SK-N-SH treated with all-trans-retinoic acid at 6 μM for 48 hours (cell line): ENCODE data around the gene HAUS6.

ENCODE experiments used
- OSR1 ChIP-seq: fragments of 250-450 bp; sonication (Bioruptor Pico); IDR thresholded peaks from 2 replicates; pipeline ENCODE4 v1.8.0; 2022; ENCODE audit warnings: moderate library complexity, mild to moderate bottlenecking, inconsistent platforms
- POU6F1 ChIP-seq: fragments of 250-450 bp; sonication (Bioruptor Pico); IDR thresholded peaks from 2 replicates; pipeline ENCODE4 v1.8.0; 2021; ENCODE audit warnings: low read depth, mild to moderate bottlenecking, moderate library complexity, borderline replicate concordance
- SNAI2 ChIP-seq: fragments of 250-450 bp; sonication (Bioruptor Pico); IDR thresholded peaks from 2 replicates; pipeline ENCODE4 v1.5.0; 2020; ENCODE audit warnings: mild to moderate bottlenecking, moderate library complexity
- ZFP3 ChIP-seq: fragments of 250-450 bp; sonication (Bioruptor Pico); IDR thresholded peaks from 2 replicates; pipeline ENCODE4 v1.5.0; 2020; ENCODE audit warnings: mild to moderate bottlenecking, moderate library complexity

GRCh38 chr9:19122490-19123042, 19.9 kb upstream of the HAUS6 start:
- TF ChIP-seq SNAI2 (CRISPR knock-in tag) (no peak), OSR1 (CRISPR knock-in tag) (no peak), ZFP3 (CRISPR knock-in tag) (no peak), POU6F1 (no peak)
